ENCODE results near the gene HIRIP3. TPM values are rescaled to one million over a fixed set of nuclear protein-coding genes. Genes with fewer than 3 reads are reported as not detected.
A peak's percentile ranks its signal among the peaks of the same experiment; 100 is the strongest.

Gene HIRIP3
- polyA plus RNA-seq, 3 donors: 3.3 to 4.8 (median 3.7) TPM

DNA sequence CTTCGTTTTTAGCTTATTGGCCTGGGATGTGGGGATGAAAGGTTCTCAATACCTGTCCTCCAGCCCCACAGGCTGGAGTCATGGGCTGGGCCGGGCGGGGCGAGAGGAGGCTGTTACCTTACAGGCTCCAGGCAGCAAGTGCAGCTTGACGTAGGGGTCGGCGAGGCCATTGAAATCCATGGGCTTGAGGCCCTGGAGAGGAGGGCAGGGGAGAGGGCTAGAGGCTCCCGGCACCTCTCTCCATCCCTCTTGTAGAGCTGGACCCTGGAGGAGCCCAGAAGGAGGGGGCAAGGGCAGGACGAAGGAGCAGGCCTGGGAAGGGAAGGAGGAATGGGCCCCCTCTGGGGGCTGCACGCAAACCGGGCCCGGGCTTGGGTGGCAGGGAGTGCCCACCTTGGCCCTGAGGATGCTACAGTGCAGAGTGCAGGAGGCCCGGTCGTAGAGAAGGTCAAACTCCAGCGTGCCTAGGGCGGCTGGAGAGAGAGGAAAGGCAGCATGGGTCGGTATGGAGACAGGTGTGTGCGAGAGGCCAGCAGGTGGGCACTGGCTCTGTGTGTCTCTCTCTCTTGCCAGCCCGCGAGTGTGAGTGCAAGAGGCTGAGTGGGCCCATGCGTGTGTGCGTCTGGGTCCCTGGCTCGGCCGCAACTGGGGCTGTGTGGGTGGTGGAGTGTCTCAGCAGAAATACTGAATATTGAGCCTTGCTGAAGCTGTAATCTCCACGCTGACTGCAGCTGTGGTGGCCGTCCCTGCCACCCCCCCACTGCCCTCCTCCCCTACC, 13.9 kb upstream of the HIRIP3 start:
- peaks cover 10 to 17% of the 10 kb centered on the region in 2 donors for H3K4me1 ChIP-seq (ENCODE audit: control insufficient read depth in 1 of 2, insufficient read depth in 2 of 2, low read length in 2 of 2)
- intact Hi-C loops (cut with micrococcal nuclease): loop anchor here in 1 of 2 donors (5.0 kb wide), 2 partner anchors 62 to 312 kb away; no protein-coding TSS in a partner anchor
- peaks cover 5% of the 10 kb centered on the region for H4K20me1 ChIP-seq (ENCODE audit: insufficient read depth, low read length)
- H3K4me2 ChIP-seq (replicated peaks; ENCODE audit: extremely low read depth, low read length, poor library complexity, severe bottlenecking): no peak overlapping the region
- TF ChIP-seq, protein P1, sequence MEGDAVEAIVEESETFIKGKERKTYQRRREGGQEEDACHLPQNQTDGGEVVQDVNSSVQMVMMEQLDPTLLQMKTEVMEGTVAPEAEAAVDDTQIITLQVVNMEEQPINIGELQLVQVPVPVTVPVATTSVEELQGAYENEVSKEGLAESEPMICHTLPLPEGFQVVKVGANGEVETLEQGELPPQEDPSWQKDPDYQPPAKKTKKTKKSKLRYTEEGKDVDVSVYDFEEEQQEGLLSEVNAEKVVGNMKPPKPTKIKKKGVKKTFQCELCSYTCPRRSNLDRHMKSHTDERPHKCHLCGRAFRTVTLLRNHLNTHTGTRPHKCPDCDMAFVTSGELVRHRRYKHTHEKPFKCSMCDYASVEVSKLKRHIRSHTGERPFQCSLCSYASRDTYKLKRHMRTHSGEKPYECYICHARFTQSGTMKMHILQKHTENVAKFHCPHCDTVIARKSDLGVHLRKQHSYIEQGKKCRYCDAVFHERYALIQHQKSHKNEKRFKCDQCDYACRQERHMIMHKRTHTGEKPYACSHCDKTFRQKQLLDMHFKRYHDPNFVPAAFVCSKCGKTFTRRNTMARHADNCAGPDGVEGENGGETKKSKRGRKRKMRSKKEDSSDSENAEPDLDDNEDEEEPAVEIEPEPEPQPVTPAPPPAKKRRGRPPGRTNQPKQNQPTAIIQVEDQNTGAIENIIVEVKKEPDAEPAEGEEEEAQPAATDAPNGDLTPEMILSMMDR (IDR thresholded peaks at IDR 0.05): no peak
- H3K36me3 ChIP-seq (replicated peaks in 1 of 2; ENCODE audit: control insufficient read depth in 1 of 2, insufficient read depth in 2 of 2, low read length in 2 of 2): no peaks in the 10 kb centered on the region
- H3K79me2 ChIP-seq (ENCODE audit: insufficient read depth, low read length): no peaks in the 10 kb centered on the region
- no peak for DNase-seq
- peaks cover 18 to 39% of the 10 kb centered on the region in 2 donors for H3K27me3 ChIP-seq (ENCODE audit: control insufficient read depth in 2 of 2, insufficient read depth in 2 of 2, low read length in 2 of 2)
- Mint-ChIP-seq H3K27ac (no peak overlapping the region), H3K4me1 (peaks cover 7% of the 10 kb centered on the region), H3K36me3 (peaks cover 2 to 4% of the 10 kb centered on the region in 2 donors), H3K27me3 (ENCODE audit: low read depth in 3 of 3) (peaks cover 33 to 57% (median 45%) of the 10 kb centered on the region in 3 donors), H3K9me3 (peaks cover 0 to 17% (median 3%) of the 10 kb centered on the region in 7 donors), H3K4me3 (peak overlapping the region in 1 of 2 donors; percentile 37)
- H3K4me3 ChIP-seq (replicated peaks in 1 of 3; ENCODE audit: low read depth in 2 of 3, low read length in 3 of 3): no peak overlapping the region
- no peak overlapping the region for H3K27ac ChIP-seq (ENCODE audit: low read depth in 1 of 2, low read length in 2 of 2)
- peaks cover 0 to 12% of the 10 kb centered on the region in 2 donors for H3K9me3 ChIP-seq (replicated peaks in 1 of 2; ENCODE audit: control insufficient read depth in 1 of 2, insufficient read depth in 1 of 2, low read length in 2 of 2)
- H3K9ac ChIP-seq (ENCODE audit: insufficient read depth, low read length, poor library complexity, severe bottlenecking): no peak overlapping the region
- H2AFZ ChIP-seq (ENCODE audit: insufficient read depth, low read depth, low read length, poor library complexity, severe bottlenecking): no peak overlapping the region
- 64% methylated on average over 18 of the region's 26 CpGs for WGBS (ENCODE audit: insufficient coverage)

DNA sequence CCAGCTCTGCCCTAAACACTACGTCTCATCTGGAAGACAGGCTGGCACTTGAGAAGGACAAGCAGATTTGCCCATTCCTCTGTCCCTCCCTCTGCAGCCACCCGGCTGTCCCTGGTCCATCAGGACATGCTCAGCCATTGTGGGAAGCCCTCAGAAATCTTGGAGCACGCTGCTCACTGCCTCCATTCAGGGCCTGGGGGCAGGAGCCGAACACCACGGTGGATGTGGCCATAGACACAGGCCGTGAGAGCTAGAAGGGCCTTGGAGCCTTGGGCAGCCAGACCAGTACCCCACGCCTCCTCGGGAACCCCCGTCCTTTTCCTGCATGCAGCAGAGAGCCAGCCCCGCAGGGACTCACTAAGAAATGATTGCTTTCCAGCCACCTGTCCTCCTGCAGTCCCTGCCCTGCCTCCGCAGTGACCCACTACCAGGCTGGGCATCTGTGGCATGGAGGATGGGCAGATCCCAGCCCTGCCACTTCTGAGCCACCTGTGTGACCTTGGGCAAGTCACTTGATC, 12.0 kb upstream of the HIRIP3 start:
- H3K36me3 ChIP-seq (replicated peaks in 1 of 2; ENCODE audit: control insufficient read depth in 1 of 2, insufficient read depth in 2 of 2, low read length in 2 of 2): peaks cover 2 to 14% of the 10 kb centered on the region in 2 donors

More for the DNA sequence above, 12.0 kb upstream of the HIRIP3 start:
- H3K4me3 ChIP-seq (replicated peaks in 1 of 3; ENCODE audit: low read depth in 2 of 3, low read length in 3 of 3): no peak overlapping the region
- peaks cover 5% of the 10 kb centered on the region for H4K20me1 ChIP-seq (ENCODE audit: insufficient read depth, low read length)
- H3K4me2 ChIP-seq (replicated peaks; ENCODE audit: extremely low read depth, low read length, poor library complexity, severe bottlenecking): no peak overlapping the region
- Mint-ChIP-seq H3K36me3 (peaks cover 14 to 20% of the 10 kb centered on the region in 2 donors), H3K9me3 (peaks cover 0 to 14% (median 3%) of the 10 kb centered on the region in 7 donors), H3K4me1 (peaks cover 7% of the 10 kb centered on the region), H3K4me3 (no peak overlapping the region), H3K27ac (no peak overlapping the region), H3K27me3 (ENCODE audit: low read depth in 3 of 3) (peaks cover 25 to 44% (median 35%) of the 10 kb centered on the region in 3 donors)
- WGBS (ENCODE audit: insufficient coverage): 82% methylated on average over 11 of the region's 11 CpGs
- H2AFZ ChIP-seq (ENCODE audit: insufficient read depth, low read depth, low read length, poor library complexity, severe bottlenecking): no peak overlapping the region
- H3K27ac ChIP-seq (ENCODE audit: low read depth in 1 of 2, low read length in 2 of 2): no peak overlapping the region
- peaks cover 10 to 17% of the 10 kb centered on the region in 2 donors for H3K4me1 ChIP-seq (ENCODE audit: control insufficient read depth in 1 of 2, insufficient read depth in 2 of 2, low read length in 2 of 2)
- H3K79me2 ChIP-seq (ENCODE audit: insufficient read depth, low read length): no peaks in the 10 kb centered on the region
- TF ChIP-seq, protein P1 (IDR thresholded peaks at IDR 0.05): no peak
- H3K27me3 ChIP-seq (ENCODE audit: control insufficient read depth in 2 of 2, insufficient read depth in 2 of 2, low read length in 2 of 2): peaks cover 18 to 31% of the 10 kb centered on the region in 2 donors
- H3K9me3 ChIP-seq (replicated peaks in 1 of 2; ENCODE audit: control insufficient read depth in 1 of 2, insufficient read depth in 1 of 2, low read length in 2 of 2): peaks cover 0 to 12% of the 10 kb centered on the region in 2 donors
- no peak overlapping the region for H3K9ac ChIP-seq (ENCODE audit: insufficient read depth, low read length, poor library complexity, severe bottlenecking)
- no peak for DNase-seq
- intact Hi-C loops (cut with micrococcal nuclease): loop anchor here in 1 of 2 donors (5.0 kb wide), 2 partner anchors 60 to 310 kb away; no protein-coding TSS in a partner anchor
